Measurements from ENCODE around the gene SERPINE1. TPM values are rescaled to one million over a fixed set of nuclear protein-coding genes. Genes with fewer than 3 reads are reported as not detected.
"Not testable (repeated sequence)": the region's sequence is repeated elsewhere in the genome, so short reads cannot be mapped to it uniquely, and the experiment has no call there.

The SERPINE1 gene
- total RNA-seq, 2 experiments from 2014 or later = 0.29 to 1.2 TPM

DNA sequence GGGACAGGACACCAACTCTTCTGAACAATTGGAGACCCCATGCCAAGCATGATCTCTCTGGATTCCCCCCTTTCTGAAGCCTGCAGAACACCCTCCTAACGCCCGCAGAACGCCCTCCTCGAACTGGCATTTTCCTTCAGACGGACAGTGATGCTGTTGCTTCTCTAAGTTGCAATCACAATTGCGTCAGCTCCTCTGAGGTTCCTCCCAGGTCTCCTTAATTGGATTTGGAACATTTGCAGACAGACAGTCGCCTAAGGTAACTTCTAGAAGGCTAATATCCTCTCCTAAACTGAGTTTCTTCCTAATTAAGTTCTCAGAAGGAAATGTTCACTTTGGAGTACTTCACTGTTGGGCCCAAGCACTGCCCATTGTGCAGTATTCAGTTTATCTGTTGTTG is 20.5 kb upstream of the SERPINE1 start:
- no peak overlapping the region for H3K27ac Mint-ChIP-seq
- no peaks in the 10 kb centered on the region for H3K4me1 Mint-ChIP-seq
- H3K36me3 Mint-ChIP-seq = no peaks in the 10 kb centered on the region
- H3K9me3 Mint-ChIP-seq (ENCODE audit: low read depth) = no peaks in the 10 kb centered on the region
- ATAC-seq = no peak
- no peak for DNase-seq
- no peak overlapping the region for H3K4me3 Mint-ChIP-seq
- CTCF ChIA-PET = no interaction called here
- peaks cover 25% of the 10 kb centered on the region for H3K27me3 Mint-ChIP-seq

- H3K27ac Mint-ChIP-seq = no peak overlapping the region
- CTCF ChIA-PET = interaction anchor here (0.8 kb wide), 1 partner anchor 36 kb away, joined by 3 read pairs; no protein-coding TSS in a partner anchor
- H3K4me3 Mint-ChIP-seq = no peak overlapping the region
- no peaks in the 10 kb centered on the region for H3K9me3 Mint-ChIP-seq (ENCODE audit: low read depth)
- H3K4me1 Mint-ChIP-seq = no peaks in the 10 kb centered on the region
- DNase-seq = no peak
- ATAC-seq = no peak
- no peaks in the 10 kb centered on the region for H3K36me3 Mint-ChIP-seq
- H3K27me3 Mint-ChIP-seq = peaks cover 23% of the 10 kb centered on the region
Measured at GRCh38 chr7:101108330-101108857, 18.5 kb upstream of the SERPINE1 start.

DNA sequence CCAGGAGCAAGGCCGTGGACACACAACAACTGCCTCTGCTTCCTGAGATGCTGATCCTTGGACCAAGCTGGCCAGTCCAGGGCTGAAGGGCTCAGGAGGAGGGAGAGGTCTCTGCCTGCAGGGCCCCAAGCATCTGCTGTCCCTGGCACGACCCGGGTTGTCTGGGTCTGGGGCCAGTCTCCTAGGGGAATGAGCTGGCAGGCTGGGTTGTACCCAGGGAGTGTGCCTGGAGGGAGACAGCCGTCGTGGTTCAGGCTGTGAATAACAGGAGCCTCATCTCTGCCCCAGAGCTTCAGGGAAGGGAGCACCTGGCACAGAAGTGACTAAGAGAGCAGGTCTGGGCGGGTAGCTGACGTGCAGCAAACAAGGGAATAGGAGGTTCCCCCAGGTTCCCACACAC is 17.9 kb upstream of the SERPINE1 start:
- CTCF ChIA-PET = interaction anchor here (0.8 kb wide), 1 partner anchor 35 kb away, joined by 3 read pairs; no protein-coding TSS in a partner anchor
- H3K4me3 Mint-ChIP-seq = no peak overlapping the region
- no peaks in the 10 kb centered on the region for H3K4me1 Mint-ChIP-seq
- no peaks in the 10 kb centered on the region for H3K9me3 Mint-ChIP-seq (ENCODE audit: low read depth)
- peaks cover 19% of the 10 kb centered on the region for H3K27me3 Mint-ChIP-seq
- ATAC-seq = no peak
- H3K36me3 Mint-ChIP-seq = no peaks in the 10 kb centered on the region
- no peak for DNase-seq
- H3K27ac Mint-ChIP-seq = no peak overlapping the region

GRCh38 chr7:101109368-101109767 is 17.5 kb upstream of the SERPINE1 start:
- no peaks in the 10 kb centered on the region for H3K36me3 Mint-ChIP-seq
- H3K4me1 Mint-ChIP-seq = no peaks in the 10 kb centered on the region
- H3K9me3 Mint-ChIP-seq (ENCODE audit: low read depth) = no peaks in the 10 kb centered on the region
- ATAC-seq (no peak), DNase-seq (no peak)
- peaks cover 16% of the 10 kb centered on the region for H3K27me3 Mint-ChIP-seq
- H3K27ac Mint-ChIP-seq = no peak overlapping the region
- H3K4me3 Mint-ChIP-seq = no peak overlapping the region
- CTCF ChIA-PET = no interaction called here

- CTCF ChIA-PET = interaction anchor here (1.0 to 1.4 kb wide), 3 partner anchors 26 to 106 kb away, joined by 3 to 5 read pairs (median 4); partner anchors contain the start of genes PLOD3 and ZNHIT1
- ATAC-seq (no peak), DNase-seq (no peak)
- no peaks in the 10 kb centered on the region for H3K36me3 Mint-ChIP-seq
- H3K27ac Mint-ChIP-seq = no peak overlapping the region
- H3K27me3 Mint-ChIP-seq = peaks cover 10% of the 10 kb centered on the region
- H3K4me3 Mint-ChIP-seq = no peak overlapping the region
- no peaks in the 10 kb centered on the region for H3K9me3 Mint-ChIP-seq (ENCODE audit: low read depth)
- no peaks in the 10 kb centered on the region for H3K4me1 Mint-ChIP-seq
Measured at GRCh38 chr7:101111261-101111660, 15.6 kb upstream of the SERPINE1 start.

GRCh38 chr7:101112233-101112632 is 14.7 kb upstream of the SERPINE1 start:
- no peak overlapping the region for H3K4me3 Mint-ChIP-seq
- no peaks in the 10 kb centered on the region for H3K36me3 Mint-ChIP-seq
- H3K27ac Mint-ChIP-seq = no peak overlapping the region
- ATAC-seq = no peak
- CTCF ChIA-PET = interaction anchor here (1.4 kb wide), 2 partner anchors 32 to 105 kb away, joined by 4 to 5 read pairs; partner anchors contain the start of genes PLOD3 and ZNHIT1
- H3K27me3 Mint-ChIP-seq = peaks cover 5% of the 10 kb centered on the region
- DNase-seq = no peak
- no peaks in the 10 kb centered on the region for H3K9me3 Mint-ChIP-seq (ENCODE audit: low read depth)
- no peaks in the 10 kb centered on the region for H3K4me1 Mint-ChIP-seq

DNA sequence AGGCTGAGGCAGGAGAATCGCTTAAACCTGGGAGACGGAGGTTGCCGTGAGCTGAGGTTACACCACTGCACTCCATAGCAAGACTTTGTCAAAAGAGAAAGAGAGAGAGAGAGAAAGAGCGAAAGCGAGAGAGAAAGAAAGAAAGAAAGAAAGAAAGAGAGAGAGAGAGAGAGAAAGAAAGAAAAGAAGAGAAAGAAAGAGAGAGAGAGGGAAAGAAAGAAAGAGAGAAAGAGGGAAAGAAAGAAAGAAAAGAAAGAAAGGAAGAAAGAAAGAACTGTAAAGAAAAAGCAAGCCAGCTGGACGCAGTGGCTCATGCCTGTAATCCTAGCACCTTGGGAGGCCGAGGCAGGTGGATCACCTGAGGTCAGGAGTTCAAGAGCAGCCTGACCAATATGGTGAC is 13.8 kb upstream of the SERPINE1 start:
- H3K4me3 Mint-ChIP-seq = not testable (repeated sequence)

DNA sequence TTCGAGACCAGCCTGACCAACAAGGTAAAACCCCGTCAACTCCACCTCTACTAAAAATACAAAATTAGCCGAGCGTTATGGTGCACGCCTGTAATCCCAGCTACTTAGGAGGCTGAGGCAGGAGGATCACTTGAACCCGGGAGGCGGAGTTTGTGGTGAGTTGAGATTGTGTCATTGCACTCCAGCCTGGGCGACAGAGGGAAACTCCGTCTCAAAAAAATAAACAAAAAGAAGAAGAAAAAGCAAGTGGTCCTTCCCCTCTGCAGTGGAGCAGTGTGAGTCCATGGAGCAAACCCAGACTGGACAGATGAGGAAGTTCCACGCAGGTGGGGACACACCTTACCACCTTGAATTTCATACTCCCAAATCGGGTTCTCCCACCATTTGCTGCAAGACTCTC is 13.1 kb upstream of the SERPINE1 start:
- H3K27ac Mint-ChIP-seq = no peak overlapping the region
- H3K4me3 Mint-ChIP-seq = no peak overlapping the region
- peaks cover 2% of the 10 kb centered on the region for H3K27me3 Mint-ChIP-seq
- no peaks in the 10 kb centered on the region for H3K4me1 Mint-ChIP-seq
- DNase-seq = no peak
- no peak for ATAC-seq
- H3K36me3 Mint-ChIP-seq = no peaks in the 10 kb centered on the region
- H3K9me3 Mint-ChIP-seq (ENCODE audit: low read depth) = no peaks in the 10 kb centered on the region
- CTCF ChIA-PET = interaction anchor here (1.0 to 1.4 kb wide), 3 partner anchors 12 to 78 kb away, joined by 3 to 8 read pairs (median 3); no protein-coding TSS in a partner anchor

More for the DNA sequence above, 13.8 kb upstream of the SERPINE1 start:
- not testable (repeated sequence) for H3K27ac Mint-ChIP-seq; ATAC-seq; H3K4me1 Mint-ChIP-seq; H3K9me3 Mint-ChIP-seq (ENCODE audit: low read depth); DNase-seq; H3K27me3 Mint-ChIP-seq; H3K36me3 Mint-ChIP-seq
- CTCF ChIA-PET = interaction anchor here (1.2 kb wide), 1 partner anchor 13 kb away, joined by 3 read pairs; no protein-coding TSS in a partner anchor

DNA sequence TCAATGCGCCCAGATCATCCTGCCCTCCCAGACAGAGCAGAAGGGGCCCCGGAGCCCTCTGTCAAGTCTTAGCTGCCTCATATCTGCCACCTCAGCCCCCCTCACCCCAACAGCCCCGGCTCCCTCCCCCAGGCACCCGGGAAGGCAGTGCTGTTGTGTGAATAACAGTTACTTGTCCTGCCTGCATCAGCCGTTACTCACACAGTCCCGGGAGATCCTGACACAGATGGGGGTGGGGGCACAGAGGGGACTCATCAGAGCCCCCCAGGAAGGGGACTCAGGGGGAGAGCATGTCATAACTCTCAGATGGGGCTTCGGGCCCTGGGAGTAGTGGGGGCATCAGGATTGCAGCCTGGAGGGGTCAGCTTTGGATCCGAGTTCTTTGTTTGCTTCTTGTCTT is 12.4 kb upstream of the SERPINE1 start:
- no peak overlapping the region for H3K27ac Mint-ChIP-seq
- no peaks in the 10 kb centered on the region for H3K4me1 Mint-ChIP-seq
- CTCF ChIA-PET = interaction anchor here (1.0 to 1.4 kb wide), 2 partner anchors 30 to 77 kb away, joined by 3 to 8 read pairs; no protein-coding TSS in a partner anchor
- H3K4me3 Mint-ChIP-seq = no peak overlapping the region
- H3K36me3 Mint-ChIP-seq = no peaks in the 10 kb centered on the region
- DNase-seq = no peak
- peaks cover 6% of the 10 kb centered on the region for H3K27me3 Mint-ChIP-seq
- no peak for ATAC-seq
- no peaks in the 10 kb centered on the region for H3K9me3 Mint-ChIP-seq (ENCODE audit: low read depth)

- no peak for ATAC-seq
- H3K27ac Mint-ChIP-seq = no peak overlapping the region
- no peaks in the 10 kb centered on the region for H3K9me3 Mint-ChIP-seq (ENCODE audit: low read depth)
- H3K4me1 Mint-ChIP-seq = no peaks in the 10 kb centered on the region
- H3K4me3 Mint-ChIP-seq = no peak overlapping the region
- DNase-seq = no peak
- peaks cover 13% of the 10 kb centered on the region for H3K27me3 Mint-ChIP-seq
- no peaks in the 10 kb centered on the region for H3K36me3 Mint-ChIP-seq
- CTCF ChIA-PET = interaction anchor here (1.4 kb wide), 1 partner anchor 29 kb away, joined by 8 read pairs; no protein-coding TSS in a partner anchor
Measured at GRCh38 chr7:101115215-101115614, 11.7 kb upstream of the SERPINE1 start.

DNA sequence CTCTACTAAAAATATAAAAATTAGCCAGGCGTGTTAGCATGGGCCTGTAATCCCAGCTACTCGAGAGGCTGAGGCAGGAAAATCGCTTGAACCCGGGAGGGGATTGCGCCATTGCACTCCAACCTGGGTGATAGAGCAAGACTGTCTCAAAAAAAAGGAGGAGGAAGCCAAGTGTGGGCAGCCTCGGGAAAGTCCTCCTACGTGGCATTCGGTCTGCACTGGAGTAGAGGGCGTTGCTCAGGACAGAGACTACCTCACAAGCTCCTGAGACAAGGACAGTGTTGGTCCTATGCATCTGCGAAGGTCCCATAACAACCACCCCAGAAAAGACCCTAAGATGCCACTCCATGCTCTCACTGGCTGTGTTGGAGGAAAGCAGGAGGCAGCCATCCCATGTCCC is 10.0 kb upstream of the SERPINE1 start:
- Mint-ChIP-seq H3K36me3 (no peaks in the 10 kb centered on the region), H3K9me3 (ENCODE audit: low read depth) (no peaks in the 10 kb centered on the region), H3K4me3 (no peak overlapping the region), H3K27me3 (peaks cover 22% of the 10 kb centered on the region), H3K27ac (no peak overlapping the region), H3K4me1 (peaks cover under 1% of the 10 kb centered on the region)
- CTCF ChIA-PET = no interaction called here
- ATAC-seq (no peak), DNase-seq (no peak)

GRCh38 chr7:101118856-101119255 is 8.0 kb upstream of the SERPINE1 start:
- Mint-ChIP-seq H3K27me3 (peaks cover 40% of the 10 kb centered on the region), H3K36me3 (no peaks in the 10 kb centered on the region), H3K27ac (no peak overlapping the region), H3K9me3 (ENCODE audit: low read depth) (no peaks in the 10 kb centered on the region), H3K4me1 (peaks cover 9% of the 10 kb centered on the region), H3K4me3 (no peak overlapping the region)
- CTCF ChIA-PET = interaction anchor here (1.0 to 1.7 kb wide), 2 partner anchors 23 to 25 kb away, joined by 3 to 5 read pairs; no protein-coding TSS in a partner anchor
- DNase-seq (no peak), ATAC-seq (no peak)

GRCh38 chr7:101119876-101120275 is 7.0 kb upstream of the SERPINE1 start:
- no peaks in the 10 kb centered on the region for H3K9me3 Mint-ChIP-seq (ENCODE audit: low read depth)
- peaks cover 16% of the 10 kb centered on the region for H3K4me1 Mint-ChIP-seq
- no peaks in the 10 kb centered on the region for H3K36me3 Mint-ChIP-seq
- no peak overlapping the region for H3K27ac Mint-ChIP-seq
- peaks cover 45% of the 10 kb centered on the region for H3K27me3 Mint-ChIP-seq
- CTCF ChIA-PET = interaction anchor here (0.6 to 1.7 kb wide), 5 partner anchors 18 to 30 kb away, joined by 3 to 5 read pairs (median 4); no protein-coding TSS in a partner anchor
- H3K4me3 Mint-ChIP-seq = no peak overlapping the region
- DNase-seq = no peak
- ATAC-seq = no peak

DNA sequence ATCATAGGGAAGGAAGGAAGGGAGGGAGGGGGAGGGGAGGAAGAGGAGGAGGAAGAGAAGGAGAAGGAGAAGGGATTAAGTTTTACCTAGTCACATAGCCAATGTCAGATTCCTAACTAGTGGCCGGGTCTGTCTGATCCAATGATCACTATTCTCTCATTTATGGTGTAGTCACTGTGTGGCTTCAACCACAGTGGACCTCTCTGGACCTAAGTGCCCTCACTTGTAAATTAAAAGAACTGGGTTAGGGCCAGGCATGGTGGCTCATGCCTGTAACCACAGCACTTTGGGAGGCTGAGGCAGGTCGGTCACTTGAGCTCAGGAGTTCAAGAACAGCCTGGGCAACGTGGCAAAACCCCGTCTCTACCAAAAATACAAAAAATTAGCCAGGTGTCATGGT is 6.6 kb upstream of the SERPINE1 start:
- CTCF ChIA-PET = interaction anchor here (1.3 to 1.6 kb wide), 2 partner anchors 18 to 21 kb away, joined by 3 to 5 read pairs; no protein-coding TSS in a partner anchor
- H3K9me3 Mint-ChIP-seq (ENCODE audit: low read depth) = no peaks in the 10 kb centered on the region
- DNase-seq = no peak
- H3K4me1 Mint-ChIP-seq = peaks cover 19% of the 10 kb centered on the region
- no peak overlapping the region for H3K27ac Mint-ChIP-seq
- peaks cover 48% of the 10 kb centered on the region for H3K27me3 Mint-ChIP-seq
- no peak for ATAC-seq
- H3K36me3 Mint-ChIP-seq = no peaks in the 10 kb centered on the region
- no peak overlapping the region for H3K4me3 Mint-ChIP-seq

Measured in activated CD8-positive, alpha-beta memory T cell treated with anti-CD3 and anti-CD28 coated beads, Interleukin-2, amount 10 ng/mL, durations not matched to agents 7 days and 5 days (primary cell).